Astrocyte of the cerebellum (primary cell): ENCODE data around the gene ZDHHC16.

Source experiments
- DNase-seq: peaks from one replicate; pipeline ENCODE4 v3.0.0-alpha.2; 2011; ENCODE audit warnings: low read depth
- H3K4me3 ChIP-seq: 2 replicates; pipeline ENCODE4 v1.5.1; 2011; ENCODE audit warnings: mild to moderate bottlenecking, low read depth, low read length, moderate library complexity
- in situ Hi-C: cut with HindIII; loops from 2 replicates; pipeline ENCODE4 v1.10.0; 2017; ENCODE audit warnings: low sequenced_read_pairs
- TF ChIP-seq, protein P1 (sequence below): IDR thresholded peaks from 2 replicates; pipeline ENCODE4 v1.5.1; 2012; ENCODE audit warnings: low read length, low read depth, moderate library complexity, mild to moderate bottlenecking; ENCODE audit errors: missing control alignments

Gene ZDHHC16

DNA sequence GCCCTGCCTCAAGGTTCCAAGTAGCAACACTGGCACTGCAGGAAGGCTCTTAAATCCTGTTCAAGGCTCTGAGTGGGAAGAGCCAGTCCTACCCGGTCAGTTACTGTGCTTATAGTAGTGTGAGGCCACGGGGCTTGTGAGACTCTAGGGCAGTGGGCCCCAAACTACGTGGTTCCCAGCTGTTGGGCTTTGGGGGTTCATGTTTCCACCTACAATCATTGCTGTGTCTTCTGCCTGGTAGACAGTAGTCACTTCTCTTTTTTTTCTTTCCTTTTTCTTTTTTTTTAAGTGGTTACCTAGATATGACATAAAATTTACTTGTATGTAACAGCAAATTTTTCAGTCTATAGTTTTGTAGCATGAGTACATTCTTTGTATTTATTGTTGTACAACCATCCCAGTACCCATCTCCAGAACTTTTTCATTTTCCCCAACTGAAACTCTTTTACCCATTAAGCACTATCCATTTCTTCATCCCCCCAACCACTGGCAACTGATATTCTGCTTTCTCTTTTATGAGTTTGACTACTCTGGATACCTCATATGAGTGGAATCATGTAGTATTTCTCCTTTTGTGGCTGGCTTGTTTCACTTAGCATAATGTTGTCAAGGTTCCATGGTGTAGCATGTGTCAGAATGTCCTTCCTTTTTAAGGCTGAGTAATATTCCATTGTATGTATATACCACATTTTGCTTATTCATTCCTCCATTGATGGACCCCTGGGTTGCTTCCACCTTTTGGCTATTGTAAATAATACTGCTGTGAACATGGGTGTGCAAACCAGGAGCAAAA, 60.4 kb downstream of the ZDHHC16 start:
- TF ChIP-seq, protein P1, sequence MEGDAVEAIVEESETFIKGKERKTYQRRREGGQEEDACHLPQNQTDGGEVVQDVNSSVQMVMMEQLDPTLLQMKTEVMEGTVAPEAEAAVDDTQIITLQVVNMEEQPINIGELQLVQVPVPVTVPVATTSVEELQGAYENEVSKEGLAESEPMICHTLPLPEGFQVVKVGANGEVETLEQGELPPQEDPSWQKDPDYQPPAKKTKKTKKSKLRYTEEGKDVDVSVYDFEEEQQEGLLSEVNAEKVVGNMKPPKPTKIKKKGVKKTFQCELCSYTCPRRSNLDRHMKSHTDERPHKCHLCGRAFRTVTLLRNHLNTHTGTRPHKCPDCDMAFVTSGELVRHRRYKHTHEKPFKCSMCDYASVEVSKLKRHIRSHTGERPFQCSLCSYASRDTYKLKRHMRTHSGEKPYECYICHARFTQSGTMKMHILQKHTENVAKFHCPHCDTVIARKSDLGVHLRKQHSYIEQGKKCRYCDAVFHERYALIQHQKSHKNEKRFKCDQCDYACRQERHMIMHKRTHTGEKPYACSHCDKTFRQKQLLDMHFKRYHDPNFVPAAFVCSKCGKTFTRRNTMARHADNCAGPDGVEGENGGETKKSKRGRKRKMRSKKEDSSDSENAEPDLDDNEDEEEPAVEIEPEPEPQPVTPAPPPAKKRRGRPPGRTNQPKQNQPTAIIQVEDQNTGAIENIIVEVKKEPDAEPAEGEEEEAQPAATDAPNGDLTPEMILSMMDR: no peak
- no peak for DNase-seq

More for the DNA sequence above, 60.4 kb downstream of the ZDHHC16 start:
- H3K4me3 ChIP-seq: no peak overlapping the region
- in situ Hi-C loops: no loop called here
